ELR (cell line): ENCODE results near the gene CGGBP1.

Experiments used
- DNase-seq: peaks from one replicate; pipeline ENCODE4 v3.0.0-alpha.2; 2015; ENCODE audit warnings: low read depth

Gene CGGBP1

GRCh38 chr3:88058581-88059379, at the start of gene CGGBP1, which contains the start of gene ZNF654:
Gene CGGBP1, minus strand, starts transcription at chr3:88059005. Its CDS starts 3,029 bp downstream, at chr3:88055976.
Gene ZNF654, plus strand, starts transcription at chr3:88059255. Its CDS starts 65 bp downstream, at chr3:88059320.
- DNase-seq = peak; percentile 99

- DNase-seq = peak; percentile 54
Observed at GRCh38 chr3:88105325-88105724, 46.5 kb upstream of the CGGBP1 start.

GRCh38 chr3:88101142-88101541, 42.3 kb upstream of the CGGBP1 start:
- no peak for DNase-seq

GRCh38 chr3:88093266-88093665, 34.5 kb upstream of the CGGBP1 start:
- no peak for DNase-seq

- DNase-seq = no peak
Observed at GRCh38 chr3:88092270-88092669, 33.5 kb upstream of the CGGBP1 start.

- DNase-seq = no peak
Observed at GRCh38 chr3:88090681-88091080, 31.9 kb upstream of the CGGBP1 start.

- DNase-seq = no peak
Observed at GRCh38 chr3:88084097-88084501, 25.3 kb upstream of the CGGBP1 start.

- DNase-seq = no peak
Observed at GRCh38 chr3:88082854-88083253, 24.0 kb upstream of the CGGBP1 start.

- DNase-seq = no peak
Observed at GRCh38 chr3:88078932-88079331, 20.1 kb upstream of the CGGBP1 start.

- no peak for DNase-seq
Observed at GRCh38 chr3:88076712-88077111, 17.9 kb upstream of the CGGBP1 start.

GRCh38 chr3:88075497-88075896, 16.7 kb upstream of the CGGBP1 start:
- DNase-seq = no peak

GRCh38 chr3:88075072-88075471, 16.3 kb upstream of the CGGBP1 start:
- no peak for DNase-seq

- DNase-seq = peak; percentile 17
Observed at GRCh38 chr3:88061746-88062145, 2.9 kb upstream of the CGGBP1 start.

GRCh38 chr3:88059380-88060170, 770 bp upstream of the CGGBP1 start:
- DNase-seq = peak; percentile 53

GRCh38 chr3:88058306-88058580, 562 bp downstream of the CGGBP1 start:
- no peak for DNase-seq

GRCh38 chr3:88057630-88058305, 1.0 kb downstream of the CGGBP1 start:
- DNase-seq = peak; percentile 40

- DNase-seq = no peak
Observed at GRCh38 chr3:88046766-88047165, 12.0 kb downstream of the CGGBP1 start.

GRCh38 chr3:88044411-88044810, 14.4 kb downstream of the CGGBP1 start:
- DNase-seq = no peak

GRCh38 chr3:88041005-88041404, 17.8 kb downstream of the CGGBP1 start:
- DNase-seq = no peak

GRCh38 chr3:88040529-88040928, 18.3 kb downstream of the CGGBP1 start:
- no peak for DNase-seq

GRCh38 chr3:88038566-88038965, 20.2 kb downstream of the CGGBP1 start:
- peak; percentile 87 for DNase-seq

GRCh38 chr3:88036221-88036620, 22.6 kb downstream of the CGGBP1 start:
- DNase-seq = no peak
